Mucosa of descending colon (tissue), 3 donors: ENCODE data around the gene ITSN1. TPM values are rescaled to one million over a fixed set of nuclear protein-coding genes. Genes with fewer than 3 reads are reported as not detected.
A peak's percentile ranks its signal among the peaks of the same experiment; 100 is the strongest.

Source experiments
- ATAC-seq: fragments of 200-7000 bp; cut with Tn5 transposase; one replicate; pipeline ENCODE4 v1.9.1; 2020; ENCODE audit warnings: mild to moderate bottlenecking, moderate library complexity
- DNase-seq, 3 donors: peaks; one replicate each; pipeline ENCODE4 v3.0.0-alpha.2; 2020
- H3K36me3 ChIP-seq: fragments of 200-600 bp; one replicate; pipeline ENCODE4 v1.8.0; 2021; ENCODE audit warnings: low read depth, mild to moderate bottlenecking
- H3K4me1 ChIP-seq: fragments of 200-600 bp; one replicate; pipeline ENCODE4 v1.8.0; 2021; ENCODE audit warnings: low read depth, mild to moderate bottlenecking
- H3K4me3 ChIP-seq: fragments of 200-600 bp; one replicate; pipeline ENCODE4 v1.8.0; 2021; ENCODE audit warnings: mild to moderate bottlenecking
- H3K9me3 ChIP-seq: fragments of 200-600 bp; one replicate; pipeline ENCODE4 v1.8.0; 2021; ENCODE audit warnings: mild to moderate bottlenecking
- intact Hi-C, 2 donors: fragments of 100-400 bp; cut with DNase I in 1 of 2; cut with micrococcal nuclease in 1 of 2; formaldehyde crosslinking; loops; one replicate each; pipeline versions ENCODE4 v1.11.0 to v1.11.1; 2022; cut with DNase I, micrococcal nuclease
- total RNA-seq, 3 donors: library from RNA; stranded (reverse); fragmentation: NEBNext Ultra II Directional in 2 of 3; extraction: Animal tissue kit (Norgen Biotek cat#: 25700) in 2 of 3; gene quantifications; one replicate each; pipeline versions ENCODE4 v1.2.1 to v1.2.4, GENCODE V29; 2021 to 2023
- TF ChIP-seq, protein P1 (sequence below): fragments of 200-600 bp; IDR thresholded peaks from one replicate; pipeline ENCODE4 v1.8.0; 2022; ENCODE audit warnings: antibody characterized with exemption, mild to moderate bottlenecking
- donor health status: DM: no; HTN: no; CAD: no; lungs with moderate emphysema.
- donor health status: DM: no; HTN: no; CAD: no.
- donor health status: DM: no; HTN: yes; CAD: no.

The ITSN1 gene
- total RNA-seq, 3 donors from 2014 or later, result 35.6 to 54.8 (median 45.3) TPM

DNA sequence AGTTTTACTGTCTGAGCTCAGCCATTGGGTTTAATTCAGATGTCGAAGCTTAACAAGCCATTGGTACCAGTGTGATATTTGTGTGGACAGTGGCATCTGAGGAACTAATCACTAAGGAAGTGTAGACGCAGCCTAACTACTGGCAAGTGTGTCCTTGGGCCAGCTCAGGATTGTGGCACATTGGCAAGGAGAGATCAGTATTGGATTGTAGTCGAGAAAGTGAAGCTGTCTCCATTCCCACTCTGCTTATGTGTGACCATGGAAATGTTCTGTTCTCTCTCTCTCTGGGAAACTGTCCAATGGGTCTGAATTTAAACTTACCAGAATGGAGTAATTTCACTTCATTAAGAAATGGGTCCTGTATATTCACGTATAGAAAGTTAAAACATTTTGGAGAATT is 112.2 kb downstream of the ITSN1 start:
- Histone ChIP-seq H3K9me3 (no peaks in the 10 kb centered on the region), H3K36me3 (no peaks in the 10 kb centered on the region), H3K4me3 (no peak overlapping the region), H3K4me1 (no peaks in the 10 kb centered on the region)
- intact Hi-C loops, result no loop called here
- DNase-seq (no peak), ATAC-seq (no peak)
- TF ChIP-seq, protein P1, sequence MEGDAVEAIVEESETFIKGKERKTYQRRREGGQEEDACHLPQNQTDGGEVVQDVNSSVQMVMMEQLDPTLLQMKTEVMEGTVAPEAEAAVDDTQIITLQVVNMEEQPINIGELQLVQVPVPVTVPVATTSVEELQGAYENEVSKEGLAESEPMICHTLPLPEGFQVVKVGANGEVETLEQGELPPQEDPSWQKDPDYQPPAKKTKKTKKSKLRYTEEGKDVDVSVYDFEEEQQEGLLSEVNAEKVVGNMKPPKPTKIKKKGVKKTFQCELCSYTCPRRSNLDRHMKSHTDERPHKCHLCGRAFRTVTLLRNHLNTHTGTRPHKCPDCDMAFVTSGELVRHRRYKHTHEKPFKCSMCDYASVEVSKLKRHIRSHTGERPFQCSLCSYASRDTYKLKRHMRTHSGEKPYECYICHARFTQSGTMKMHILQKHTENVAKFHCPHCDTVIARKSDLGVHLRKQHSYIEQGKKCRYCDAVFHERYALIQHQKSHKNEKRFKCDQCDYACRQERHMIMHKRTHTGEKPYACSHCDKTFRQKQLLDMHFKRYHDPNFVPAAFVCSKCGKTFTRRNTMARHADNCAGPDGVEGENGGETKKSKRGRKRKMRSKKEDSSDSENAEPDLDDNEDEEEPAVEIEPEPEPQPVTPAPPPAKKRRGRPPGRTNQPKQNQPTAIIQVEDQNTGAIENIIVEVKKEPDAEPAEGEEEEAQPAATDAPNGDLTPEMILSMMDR, result no peak

DNA sequence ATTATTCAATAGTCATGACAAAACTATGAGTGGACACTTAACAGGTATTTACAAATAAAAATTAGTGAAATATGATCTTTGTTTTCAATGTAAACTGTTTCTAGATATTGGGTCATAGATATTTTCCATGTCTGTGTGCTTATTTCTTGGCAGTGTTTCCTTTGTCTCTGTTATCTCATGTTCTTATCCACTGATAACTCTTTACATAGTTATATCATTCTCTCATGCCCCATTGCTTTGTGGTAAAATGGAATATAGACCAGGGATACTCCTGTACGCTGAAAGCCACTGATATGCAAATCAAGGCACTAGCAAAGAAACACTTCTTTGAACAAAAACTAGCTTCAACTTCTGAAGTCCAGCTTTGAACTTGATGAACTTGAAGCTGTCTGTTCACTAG is 113.1 kb downstream of the ITSN1 start:
- Histone ChIP-seq H3K4me3 (no peak overlapping the region), H3K4me1 (no peaks in the 10 kb centered on the region), H3K36me3 (no peaks in the 10 kb centered on the region), H3K9me3 (no peaks in the 10 kb centered on the region)
- ATAC-seq, result no peak
- intact Hi-C loops, result no loop called here
- TF ChIP-seq, protein P1, result no peak
- no peak for DNase-seq

DNA sequence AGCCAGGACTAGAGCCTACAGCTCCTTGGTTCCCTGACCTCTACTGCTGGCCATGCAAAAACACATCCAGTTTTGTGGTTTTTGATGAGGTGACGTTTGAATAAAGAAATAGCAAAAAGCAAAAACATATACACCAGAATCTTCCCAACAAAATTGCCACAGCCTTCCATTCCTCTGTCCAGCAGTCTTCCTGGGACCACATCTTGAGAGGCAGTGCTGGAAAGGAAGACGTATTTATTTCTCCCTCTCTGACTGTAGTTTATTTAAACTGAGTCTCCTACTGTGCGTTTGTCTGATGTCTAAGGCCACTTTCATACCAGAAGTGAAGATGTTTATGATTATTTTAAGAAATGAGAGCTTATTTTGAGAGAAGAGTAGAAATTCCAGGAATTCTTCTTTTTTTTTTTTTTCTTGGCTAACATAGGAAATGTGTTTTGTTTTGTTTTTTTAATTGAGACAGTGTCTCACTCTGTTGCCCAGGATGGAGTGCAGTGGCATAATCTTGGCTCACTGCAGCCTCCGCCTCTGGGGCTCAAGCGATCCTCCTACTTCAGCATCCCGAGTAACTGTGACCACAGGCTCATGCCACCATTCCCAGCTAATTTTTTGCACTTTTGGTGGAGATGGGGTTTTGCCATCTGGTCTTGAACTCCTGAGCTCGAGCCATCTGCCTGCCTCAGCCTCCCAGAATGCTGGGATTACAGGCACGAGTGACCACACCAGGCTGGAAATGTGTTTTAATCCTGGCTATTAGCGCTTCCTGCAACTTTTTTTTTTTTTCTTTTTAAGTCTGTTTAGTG is 118.5 kb downstream of the ITSN1 start:
- intact Hi-C loops, result no loop called here
- TF ChIP-seq, protein P1, result no peak
- Histone ChIP-seq H3K9me3 (no peaks in the 10 kb centered on the region), H3K4me3 (no peak overlapping the region), H3K4me1 (no peaks in the 10 kb centered on the region), H3K36me3 (no peaks in the 10 kb centered on the region)
- ATAC-seq (no peak), DNase-seq (peak in 1 of 3 donors; percentile 6)

DNA sequence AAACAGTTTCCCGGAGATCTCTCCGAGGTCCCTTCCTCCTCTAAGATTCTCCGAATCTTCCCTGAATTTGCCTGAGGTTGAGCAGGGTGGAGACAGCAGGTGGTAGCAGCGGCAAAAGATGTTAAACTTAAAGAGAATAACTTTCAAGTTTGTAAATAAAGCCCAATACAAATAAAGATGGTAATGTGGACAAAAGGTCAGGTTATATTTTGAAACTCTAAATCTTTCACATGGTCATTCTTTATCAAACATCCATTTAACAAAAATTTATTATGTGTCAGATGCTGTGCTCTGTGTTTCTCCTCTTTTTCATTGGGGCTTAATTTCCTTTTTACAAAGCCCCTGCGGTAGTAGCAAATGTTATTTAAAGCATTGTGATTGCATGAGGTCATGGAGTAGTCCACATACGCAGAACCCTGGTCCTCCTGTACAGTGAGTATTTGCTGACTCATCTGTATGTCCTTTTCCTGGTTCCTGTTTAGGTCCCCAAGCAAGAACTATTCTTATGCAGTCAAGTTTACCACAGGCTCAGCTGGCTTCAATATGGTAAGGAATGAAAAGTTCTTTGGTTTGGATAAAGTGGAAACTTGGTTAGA is 119.2 kb downstream of the ITSN1 start:
- no peaks in the 10 kb centered on the region for H3K4me1 ChIP-seq
- H3K36me3 ChIP-seq, result no peaks in the 10 kb centered on the region
- DNase-seq, result peak in 1 of 3 donors; percentile 14
- no peak overlapping the region for H3K4me3 ChIP-seq
- TF ChIP-seq, protein P1, result no peak
- ATAC-seq, result peak; percentile 85
- intact Hi-C loops, result no loop called here
- no peaks in the 10 kb centered on the region for H3K9me3 ChIP-seq

DNA sequence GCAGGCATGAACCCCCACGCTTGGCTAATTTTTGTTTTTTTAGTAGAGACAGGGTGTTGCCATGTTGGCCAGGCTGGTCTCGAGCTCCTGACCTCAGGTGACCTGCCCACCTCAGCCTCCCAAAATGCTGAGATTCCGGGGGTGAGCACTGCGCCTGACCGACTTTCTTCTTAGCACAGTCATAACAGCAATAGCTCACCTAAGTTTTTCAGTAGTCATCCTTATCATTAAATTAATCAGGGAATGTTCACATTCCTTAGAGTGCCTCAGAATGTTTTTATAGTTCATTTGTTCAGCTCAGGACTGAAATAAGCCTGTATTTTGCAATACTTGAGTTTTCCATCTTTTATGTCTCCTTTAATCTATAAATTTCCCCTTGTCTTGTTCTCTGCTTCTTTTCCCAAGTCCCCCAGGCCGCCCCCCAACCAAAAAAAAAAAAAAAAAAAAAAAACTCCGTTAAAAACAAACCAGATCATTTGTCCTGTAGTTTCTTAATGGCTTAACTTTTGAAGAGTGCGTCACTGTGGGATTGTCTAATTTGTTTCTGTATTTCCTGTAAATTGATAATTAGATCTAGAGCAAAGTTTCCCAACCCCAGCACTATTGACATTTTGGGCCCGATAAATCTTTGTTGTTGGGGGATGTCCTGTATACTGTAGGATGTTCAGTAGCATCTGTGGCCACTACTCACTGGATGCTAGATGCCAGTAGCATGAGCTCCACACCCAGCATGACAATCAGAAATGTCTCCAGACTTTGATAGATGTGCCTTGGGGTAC is 120.7 kb downstream of the ITSN1 start:
- Histone ChIP-seq H3K4me3 (no peak overlapping the region), H3K36me3 (no peaks in the 10 kb centered on the region), H3K9me3 (no peaks in the 10 kb centered on the region), H3K4me1 (no peaks in the 10 kb centered on the region)
- intact Hi-C loops, result no loop called here
- no peak for DNase-seq
- ATAC-seq, result no peak
- TF ChIP-seq, protein P1, result no peak
